GM19467 (cell line): ENCODE data around the gene UBN1.
"Not testable (repeated sequence)": the region's sequence is repeated elsewhere in the genome, so short reads cannot be mapped to it uniquely, and the experiment has no call there.

Experiments
- ATAC-seq: cut with Tn5 transposase; IDR thresholded peaks from one replicate; pipeline ENCODE4 v1.9.1; 2021; ENCODE audit warnings: mild to moderate bottlenecking, moderate library complexity; ENCODE audit not compliant: unreplicated experiment

UBN1 gene

GRCh38 chr16:4925293-4925607 is 78.0 kb downstream of the UBN1 start:
- ATAC-seq = no peak

GRCh38 chr16:4925791-4926190 is 78.5 kb downstream of the UBN1 start:
- no peak for ATAC-seq

DNA sequence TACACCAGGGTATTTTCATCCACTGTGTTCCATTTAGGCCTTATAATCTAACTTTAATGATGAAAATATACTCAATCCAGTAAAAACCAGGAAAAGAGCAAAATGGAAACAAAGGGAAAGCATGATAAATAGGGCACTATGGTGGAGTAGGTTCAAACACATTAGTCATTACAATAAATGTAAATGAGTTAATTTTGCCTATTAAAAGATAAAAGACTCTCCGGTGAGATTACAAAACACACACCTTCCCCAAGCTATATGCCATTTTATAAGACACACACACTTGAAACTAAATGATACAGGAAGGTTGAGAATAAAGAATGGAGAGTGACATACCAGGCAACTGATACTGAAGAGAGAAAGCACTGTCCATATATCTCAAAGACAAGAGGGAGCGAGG is 79.6 kb downstream of the UBN1 start:
- ATAC-seq = no peak

- no peak for ATAC-seq
Measured at GRCh38 chr16:4927661-4928060, 80.4 kb downstream of the UBN1 start.

GRCh38 chr16:4928227-4928626 is 80.9 kb downstream of the UBN1 start:
- ATAC-seq = no peak

DNA sequence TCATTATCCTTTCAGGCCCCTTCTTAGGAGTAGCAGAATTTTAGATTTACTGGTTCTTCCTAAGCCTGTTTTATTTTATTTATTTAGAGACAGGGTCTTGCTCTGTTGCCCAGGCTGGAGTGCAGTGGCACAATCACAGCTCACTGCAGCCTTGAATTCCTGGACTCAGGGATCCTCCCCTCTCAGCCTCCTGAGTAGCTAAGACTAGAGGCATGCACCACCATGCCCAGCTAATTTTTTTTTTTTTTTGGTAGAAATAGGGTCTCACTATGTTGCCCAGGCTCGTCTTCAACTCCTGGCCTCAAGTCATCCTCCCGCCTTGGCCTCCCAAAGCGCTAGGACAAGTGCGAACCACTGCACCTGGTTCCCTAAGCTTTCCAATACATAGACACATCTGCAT is 82.3 kb downstream of the UBN1 start:
- ATAC-seq = not testable (repeated sequence)

DNA sequence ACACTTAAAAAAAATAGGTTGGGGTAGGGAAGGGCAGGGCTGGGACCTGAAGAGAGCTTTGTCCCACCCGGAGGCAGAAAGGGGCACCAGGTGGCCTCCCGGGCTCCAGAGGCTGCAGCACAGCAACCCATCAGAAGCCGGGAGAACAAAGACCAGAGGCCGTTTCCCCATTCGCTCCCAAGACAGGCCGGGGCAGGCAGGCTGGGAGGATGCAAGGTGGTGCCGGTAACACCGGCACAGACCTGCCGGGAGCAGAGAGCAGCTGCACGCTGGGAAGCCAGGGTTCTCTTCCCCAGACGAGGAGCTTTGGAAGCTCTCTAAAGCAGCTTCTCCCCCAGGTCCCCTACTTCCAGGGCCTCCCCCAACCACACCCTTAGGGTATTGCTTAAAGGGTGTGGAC is 84.1 kb downstream of the UBN1 start:
- ATAC-seq = no peak
